ENCODE results near the gene TSPAN4.
A peak's percentile ranks its signal among the peaks of the same experiment; 100 is the strongest.

DNA sequence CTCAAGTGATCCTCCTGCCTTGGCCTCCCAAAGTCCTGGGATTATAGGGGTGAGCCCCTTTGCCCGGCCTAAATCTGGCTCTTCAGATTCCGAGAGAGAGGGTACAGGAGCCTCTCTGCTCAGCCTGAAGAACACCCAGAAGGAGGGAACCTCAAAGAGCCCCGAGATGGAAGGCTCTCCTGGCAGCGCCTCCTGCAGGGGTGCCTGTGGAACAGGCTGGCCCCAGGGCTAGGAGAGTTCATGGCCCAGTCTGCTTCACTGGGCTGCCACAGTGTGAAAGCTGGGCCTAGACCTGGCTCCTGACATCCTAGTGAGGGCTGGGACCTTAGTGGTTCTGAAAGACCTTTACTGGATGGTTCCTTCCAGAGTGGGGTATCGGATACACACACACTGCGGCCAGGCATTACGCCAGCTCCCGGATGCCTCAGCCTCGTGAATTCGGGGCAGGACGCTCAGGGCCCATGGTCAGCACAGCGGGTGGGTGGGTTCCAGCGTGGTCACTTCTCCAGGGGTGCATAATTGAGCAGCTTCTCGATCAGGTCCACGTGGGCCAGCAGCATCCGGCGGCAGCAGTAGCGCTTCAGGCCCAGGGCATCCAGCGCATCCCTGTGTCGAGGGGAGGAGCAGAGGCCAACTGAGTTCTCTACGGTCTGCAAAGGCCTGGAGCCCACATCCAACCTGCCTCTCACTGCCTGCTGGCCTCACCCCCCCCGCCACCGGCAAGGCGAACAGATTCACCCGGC, 2.6 kb upstream of the TSPAN4 start:
- TF ChIP-seq, protein P1, sequence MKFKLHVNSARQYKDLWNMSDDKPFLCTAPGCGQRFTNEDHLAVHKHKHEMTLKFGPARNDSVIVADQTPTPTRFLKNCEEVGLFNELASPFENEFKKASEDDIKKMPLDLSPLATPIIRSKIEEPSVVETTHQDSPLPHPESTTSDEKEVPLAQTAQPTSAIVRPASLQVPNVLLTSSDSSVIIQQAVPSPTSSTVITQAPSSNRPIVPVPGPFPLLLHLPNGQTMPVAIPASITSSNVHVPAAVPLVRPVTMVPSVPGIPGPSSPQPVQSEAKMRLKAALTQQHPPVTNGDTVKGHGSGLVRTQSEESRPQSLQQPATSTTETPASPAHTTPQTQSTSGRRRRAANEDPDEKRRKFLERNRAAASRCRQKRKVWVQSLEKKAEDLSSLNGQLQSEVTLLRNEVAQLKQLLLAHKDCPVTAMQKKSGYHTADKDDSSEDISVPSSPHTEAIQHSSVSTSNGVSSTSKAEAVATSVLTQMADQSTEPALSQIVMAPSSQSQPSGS (tag by site-specific recombination; IDR thresholded peaks at IDR 0.05; ENCODE audit: low read depth): no peak
- no peak for TF ChIP-seq ZBTB48 (tag by site-specific recombination; IDR thresholded peaks at IDR 0.05)
- TF ChIP-seq REPIN1 (tag by site-specific recombination; IDR thresholded peaks at IDR 0.05; ENCODE audit: low read depth): no peak
- TF ChIP-seq ZNF530 (tag by site-specific recombination; IDR thresholded peaks at IDR 0.05; ENCODE audit: low read depth): no peak
- TF ChIP-seq, protein P2, sequence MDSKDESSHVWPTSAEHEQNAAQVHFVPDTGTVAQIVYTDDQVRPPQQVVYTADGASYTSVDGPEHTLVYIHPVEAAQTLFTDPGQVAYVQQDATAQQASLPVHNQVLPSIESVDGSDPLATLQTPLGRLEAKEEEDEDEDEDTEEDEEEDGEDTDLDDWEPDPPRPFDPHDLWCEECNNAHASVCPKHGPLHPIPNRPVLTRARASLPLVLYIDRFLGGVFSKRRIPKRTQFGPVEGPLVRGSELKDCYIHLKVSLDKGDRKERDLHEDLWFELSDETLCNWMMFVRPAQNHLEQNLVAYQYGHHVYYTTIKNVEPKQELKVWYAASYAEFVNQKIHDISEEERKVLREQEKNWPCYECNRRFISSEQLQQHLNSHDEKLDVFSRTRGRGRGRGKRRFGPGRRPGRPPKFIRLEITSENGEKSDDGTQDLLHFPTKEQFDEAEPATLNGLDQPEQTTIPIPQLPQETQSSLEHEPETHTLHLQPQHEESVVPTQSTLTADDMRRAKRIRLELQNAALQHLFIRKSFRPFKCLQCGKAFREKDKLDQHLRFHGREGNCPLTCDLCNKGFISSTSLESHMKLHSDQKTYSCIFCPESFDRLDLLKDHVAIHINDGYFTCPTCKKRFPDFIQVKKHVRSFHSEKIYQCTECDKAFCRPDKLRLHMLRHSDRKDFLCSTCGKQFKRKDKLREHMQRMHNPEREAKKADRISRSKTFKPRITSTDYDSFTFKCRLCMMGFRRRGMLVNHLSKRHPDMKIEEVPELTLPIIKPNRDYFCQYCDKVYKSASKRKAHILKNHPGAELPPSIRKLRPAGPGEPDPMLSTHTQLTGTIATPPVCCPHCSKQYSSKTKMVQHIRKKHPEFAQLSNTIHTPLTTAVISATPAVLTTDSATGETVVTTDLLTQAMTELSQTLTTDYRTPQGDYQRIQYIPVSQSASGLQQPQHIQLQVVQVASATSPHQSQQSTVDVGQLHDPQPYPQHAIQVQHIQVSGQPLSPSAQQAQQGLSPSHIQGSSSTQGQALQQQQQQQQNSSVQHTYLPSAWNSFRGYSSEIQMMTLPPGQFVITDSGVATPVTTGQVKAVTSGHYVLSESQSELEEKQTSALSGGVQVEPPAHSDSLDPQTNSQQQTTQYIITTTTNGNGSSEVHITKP (tag by site-specific recombination; IDR thresholded peaks at IDR 0.05): 0 out of 2 replicates have a peak, but pooled peaks have one; percentile 19
- TF ChIP-seq ZNF76 (tag by site-specific recombination; IDR thresholded peaks at IDR 0.05; ENCODE audit: borderline replicate concordance, low read depth): no peak
- TF ChIP-seq, protein P3, sequence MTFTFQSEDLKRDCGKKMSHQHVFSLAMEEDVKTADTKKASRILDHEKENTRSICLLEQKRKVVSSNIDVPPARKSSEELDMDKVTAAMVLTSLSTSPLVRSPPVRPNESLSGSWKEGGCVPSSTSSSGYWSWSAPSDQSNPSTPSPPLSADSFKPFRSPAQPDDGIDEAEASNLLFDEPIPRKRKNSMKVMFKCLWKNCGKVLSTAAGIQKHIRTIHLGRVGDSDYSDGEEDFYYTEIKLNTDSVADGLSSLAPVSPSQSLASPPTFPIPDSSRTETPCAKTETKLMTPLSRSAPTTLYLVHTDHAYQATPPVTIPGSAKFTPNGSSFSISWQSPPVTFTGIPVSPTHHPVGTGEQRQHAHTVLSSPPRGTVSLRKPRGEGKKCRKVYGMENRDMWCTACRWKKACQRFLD (tag by site-specific recombination; IDR thresholded peaks at IDR 0.05): no peak

Measured in HEK293 (cell line).